Lung (tissue), 12 donors: Measurements from ENCODE around the gene NOPCHAP1. TPM values are rescaled to one million over a fixed set of nuclear protein-coding genes. Genes with fewer than 3 reads are reported as not detected.

Experiments used
- ATAC-seq: fragments of 200-7000 bp; cut with Tn5 transposase; one replicate; pipeline ENCODE4 v1.9.1; 2020; ENCODE audit warnings: moderate number of reproducible peaks; ENCODE audit not compliant: insufficient read depth, low FRiP score
- DNase-seq, 3 donors: peaks; one replicate each; pipeline ENCODE4 v3.0.0-alpha.2; 2013 to 2017
- H3K27ac ChIP-seq, 2 donors: one replicate each; pipeline ENCODE4 v1.5.1; 2013; ENCODE audit warnings: mild to moderate bottlenecking in 2 of 2, moderate library complexity in 2 of 2, control low read depth in 1 of 2, inconsistent platforms in 1 of 2, low read depth in 1 of 2, low read length in 1 of 2
- H3K27me3 ChIP-seq, 3 donors: one replicate each; pipeline ENCODE4 v1.5.1; 2013; ENCODE audit warnings: low read length in 2 of 3; ENCODE audit not compliant: control insufficient read depth in 3 of 3, insufficient read depth in 3 of 3
- H3K36me3 ChIP-seq, 4 donors: one replicate each; pipeline ENCODE4 v1.5.1; 2013; ENCODE audit warnings: low read length in 4 of 4, mild to moderate bottlenecking in 1 of 4, moderate library complexity in 1 of 4; ENCODE audit not compliant: control insufficient read depth in 4 of 4, insufficient read depth in 4 of 4
- H3K4me1 ChIP-seq, 5 donors: one replicate each; pipeline ENCODE4 v1.5.1; 2013; ENCODE audit warnings: low read length in 5 of 5, mild to moderate bottlenecking in 2 of 5, moderate library complexity in 1 of 5; ENCODE audit not compliant: control insufficient read depth in 5 of 5, insufficient read depth in 5 of 5
- H3K4me3 ChIP-seq: one replicate; pipeline ENCODE4 v1.5.1; 2013; ENCODE audit warnings: mild to moderate bottlenecking, control low read depth, moderate library complexity
- H3K9ac ChIP-seq, 2 donors: one replicate each; pipeline ENCODE4 v1.5.1; 2013; ENCODE audit warnings: low read length in 2 of 2, control low read depth in 1 of 2; ENCODE audit not compliant: insufficient read depth in 1 of 2
- H3K9me3 ChIP-seq, 4 donors: one replicate each; pipeline ENCODE4 v1.5.1; 2013; ENCODE audit warnings: low read length in 3 of 4, mild to moderate bottlenecking in 1 of 4, moderate library complexity in 1 of 4; ENCODE audit not compliant: control insufficient read depth in 4 of 4, insufficient read depth in 3 of 4
- WGBS, 2 donors: extraction: QIAGEN DNeasy Blood & Tissue Kit; methylation state at CpG; one replicate each; pipeline ENCODE4 v1.1.7; 2013; 5-methylcytosine and 5-hydroxymethylcytosine counted together
- polyA plus RNA-seq, 2 donors: library from polyadenylated mRNA; stranded (reverse); fragments of 200-250 nt; gene quantifications; one replicate each; pipeline ENCODE4 v1.2.1, GENCODE V29; 2013
- total RNA-seq, 2 donors: library from RNA; depleted of rRNA in 1 of 2; stranded (reverse); fragments of >200 nt in 1 of 2; gene quantifications; one replicate each; pipeline ENCODE4 v1.2.1, GENCODE V29; 2014 to 2021
- TF ChIP-seq, protein P1 (sequence below): IDR thresholded peaks from 2 replicates; pipeline ENCODE4 v1.5.1; 2012; ENCODE audit warnings: mild to moderate bottlenecking; ENCODE audit errors: control extremely low read depth, extremely low read depth
- donor health status: control.
- donor health status: control.
- donor health status: Bipolar disorder and iron deficiency.
- donor health status: healthy.
- donor health status: DM: yes; HTN: yes; CAD: no.

NOPCHAP1 gene
- total and polyA plus RNA-seq, 4 donors = 7.8 to 12.2 (median 10.4) TPM

GRCh38 chr12:104958001-104958804, 27.9 kb upstream of the NOPCHAP1 start, which contains the start of gene SLC41A2:
SLC41A2 (minus strand) TSS chr12:104958290; CDS start chr12:104928527, 29,763 bp downstream.
- Histone ChIP-seq H3K27me3 (peaks cover 0 to 40% (median 20%) of the 10 kb centered on the region in 3 donors), H3K27ac (peak within 1 kb of the TSS in 1 of 2 donors; percentile 74), H3K9me3 (no peaks in the 10 kb centered on the region), H3K4me3 (peak within 1 kb of the TSS; percentile 73), H3K9ac (peak within 1 kb of the TSS in 1 of 2 donors; percentile 58), H3K4me1 (peaks cover 0 to 25% (median 5%) of the 10 kb centered on the region in 5 donors), H3K36me3 (no peaks in the 10 kb centered on the region)
- WGBS, 2 donors = 1% methylated on average over 68 to 83 of the region's 83 CpGs
- TF ChIP-seq, protein P1, sequence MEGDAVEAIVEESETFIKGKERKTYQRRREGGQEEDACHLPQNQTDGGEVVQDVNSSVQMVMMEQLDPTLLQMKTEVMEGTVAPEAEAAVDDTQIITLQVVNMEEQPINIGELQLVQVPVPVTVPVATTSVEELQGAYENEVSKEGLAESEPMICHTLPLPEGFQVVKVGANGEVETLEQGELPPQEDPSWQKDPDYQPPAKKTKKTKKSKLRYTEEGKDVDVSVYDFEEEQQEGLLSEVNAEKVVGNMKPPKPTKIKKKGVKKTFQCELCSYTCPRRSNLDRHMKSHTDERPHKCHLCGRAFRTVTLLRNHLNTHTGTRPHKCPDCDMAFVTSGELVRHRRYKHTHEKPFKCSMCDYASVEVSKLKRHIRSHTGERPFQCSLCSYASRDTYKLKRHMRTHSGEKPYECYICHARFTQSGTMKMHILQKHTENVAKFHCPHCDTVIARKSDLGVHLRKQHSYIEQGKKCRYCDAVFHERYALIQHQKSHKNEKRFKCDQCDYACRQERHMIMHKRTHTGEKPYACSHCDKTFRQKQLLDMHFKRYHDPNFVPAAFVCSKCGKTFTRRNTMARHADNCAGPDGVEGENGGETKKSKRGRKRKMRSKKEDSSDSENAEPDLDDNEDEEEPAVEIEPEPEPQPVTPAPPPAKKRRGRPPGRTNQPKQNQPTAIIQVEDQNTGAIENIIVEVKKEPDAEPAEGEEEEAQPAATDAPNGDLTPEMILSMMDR = no peak
- ATAC-seq (peak; percentile 89), DNase-seq (peak; percentile 55 to 67 (median 65))

- peaks cover 0 to 25% (median 5%) of the 10 kb centered on the region in 5 donors for H3K4me1 ChIP-seq
- peak overlapping the region in 1 of 2 donors; percentile 58 for H3K9ac ChIP-seq
- ATAC-seq = no peak
- TF ChIP-seq, protein P1 = no peak
- no peak overlapping the region for H3K4me3 ChIP-seq
- peak overlapping the region in 1 of 2 donors; percentile 72 for H3K27ac ChIP-seq
- WGBS, 2 donors = 53 to 55% methylated on average over 14 of the region's 14 CpGs
- DNase-seq = peak in 1 of 3 donors; percentile 14
- peaks cover 0 to 40% (median 15%) of the 10 kb centered on the region in 3 donors for H3K27me3 ChIP-seq
- no peaks in the 10 kb centered on the region for H3K9me3 ChIP-seq
- H3K36me3 ChIP-seq = no peaks in the 10 kb centered on the region
These were observed 27.2 kb upstream of the NOPCHAP1 start for GRCh38 chr12:104958805-104959334.

DNA sequence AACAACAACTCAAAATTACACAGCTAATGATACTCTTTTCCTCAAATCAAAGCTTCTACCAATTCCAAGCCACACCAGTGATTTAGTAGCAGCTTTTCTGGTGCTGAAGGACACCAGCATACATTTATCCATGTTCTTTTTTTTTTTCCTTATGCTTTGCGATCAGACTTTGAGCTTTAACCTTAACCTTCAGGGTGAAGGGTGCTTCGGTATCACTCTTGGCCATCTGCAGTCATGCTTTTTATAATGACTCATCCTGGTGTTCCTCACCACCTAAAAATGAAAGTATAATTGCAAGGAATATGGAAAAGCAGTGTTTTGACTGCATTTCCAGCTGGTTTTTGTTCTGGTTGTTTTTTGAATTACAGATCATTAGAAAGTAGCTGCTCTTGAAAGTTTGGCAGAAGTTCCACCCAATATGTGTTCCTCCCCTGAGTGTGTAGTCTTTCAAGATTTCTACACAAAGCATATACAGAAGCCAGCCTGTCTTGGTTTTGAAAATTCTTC, 26.7 kb upstream of the NOPCHAP1 start:
- ATAC-seq = no peak

More for the DNA sequence above, 26.7 kb upstream of the NOPCHAP1 start:
- H3K9me3 ChIP-seq = no peaks in the 10 kb centered on the region
- TF ChIP-seq, protein P1 = no peak
- peaks cover 0 to 35% (median 10%) of the 10 kb centered on the region in 3 donors for H3K27me3 ChIP-seq
- no peak overlapping the region for H3K4me3 ChIP-seq
- H3K4me1 ChIP-seq = peaks cover 0 to 25% (median 5%) of the 10 kb centered on the region in 5 donors
- no peaks in the 10 kb centered on the region for H3K36me3 ChIP-seq
- peak in 2 of 3 donors; percentile 80 to 91 for DNase-seq
- 56 to 84% methylated on average over 2 of the region's 2 CpGs for WGBS, 2 donors
- no peak overlapping the region for H3K9ac ChIP-seq
- no peak overlapping the region for H3K27ac ChIP-seq
